SU-DHL-6 (cell line): Measurements from ENCODE around the gene MAN2A2.

ENCODE experiments used
- H2AFZ ChIP-seq: fragments of 200-600 bp; sonication (generic); 2 replicates; pipeline ENCODE4 v1.6.1; 2014; ENCODE audit warnings: low read depth, mild to moderate bottlenecking, moderate library complexity, mixed read lengths, antibody characterized with exemption, low read length; ENCODE audit not compliant: severe bottlenecking
- H3F3A ChIP-seq: fragments of 200-600 bp; shearing (Covaris generic); 2 replicates; pipeline ENCODE4 v1.6.0; 2016; ENCODE audit warnings: antibody characterized with exemption, mild to moderate bottlenecking; ENCODE audit not compliant: insufficient read depth
- H3K27ac ChIP-seq: fragments of 200-600 bp; sonication (generic); 2 replicates; pipeline ENCODE4 v1.5.1; 2016; ENCODE audit warnings: low read depth, mild to moderate bottlenecking, low read length, moderate library complexity, mixed read lengths
- H3K27me3 ChIP-seq: fragments of 200-600 bp; sonication (generic), shearing (Covaris generic); 2 replicates; pipeline ENCODE4 v1.6.0; 2014; ENCODE audit warnings: mild to moderate bottlenecking, low read length
- H3K36me3 ChIP-seq: fragments of 200-600 bp; sonication (generic); 2 replicates; pipeline ENCODE4 v1.6.1; 2014; ENCODE audit warnings: mild to moderate bottlenecking, low read length, mixed read lengths
- H3K4me2 ChIP-seq: fragments of 300-600, 200-600 bp; shearing (Covaris generic), sonication (generic); 2 replicates; pipeline ENCODE4 v1.6.0; 2014; ENCODE audit warnings: low read length, low read depth, mild to moderate bottlenecking; ENCODE audit not compliant: poor library complexity, severe bottlenecking
- H3K4me3 ChIP-seq: fragments of 200-600 bp; sonication (generic); 2 replicates; pipeline ENCODE4 v1.5.1; 2014; ENCODE audit warnings: antibody characterized with exemption, low read length, mild to moderate bottlenecking, mixed read lengths; ENCODE audit not compliant: insufficient read depth, poor library complexity, severe bottlenecking
- H3K79me2 ChIP-seq: fragments of 200-600 bp; sonication (generic); 2 replicates; pipeline ENCODE4 v1.6.1; 2014; ENCODE audit warnings: mild to moderate bottlenecking, low read length, moderate library complexity; ENCODE audit not compliant: insufficient read depth
- H3K9ac ChIP-seq: fragments of 200-600 bp; sonication (generic); 2 replicates; pipeline ENCODE4 v1.7.0; 2014; ENCODE audit warnings: mild to moderate bottlenecking, low read length
- H3K9me2 ChIP-seq: fragments of 200-600 bp; sonication (generic); replicated peaks from 2 replicates; pipeline ENCODE4 v1.6.1; 2014; ENCODE audit warnings: low read length; ENCODE audit not compliant: insufficient read depth
- H3K9me3 ChIP-seq: fragments of 200-600 bp; sonication (generic); 2 replicates; pipeline ENCODE4 v1.6.1; 2014; ENCODE audit warnings: low read length, mixed read lengths; ENCODE audit not compliant: insufficient read depth
- H4K20me1 ChIP-seq: fragments of 200-600 bp; sonication (generic); 2 replicates; pipeline ENCODE4 v1.6.1; 2014; ENCODE audit warnings: low read depth, mild to moderate bottlenecking, antibody characterized with exemption, low read length, moderate library complexity, mixed read lengths
- EZH2phosphoT487 ChIP-seq: fragments of 200-600 bp; sonication (generic), shearing (Covaris generic); conservative IDR thresholded peaks from 2 replicates; pipeline ENCODE4 v1.6.1; 2018; ENCODE audit warnings: mild to moderate bottlenecking, antibody characterized with exemption, low read length, moderate library complexity, mixed read lengths
- TF ChIP-seq, protein P1 (sequence below): fragments of 200-600 bp; sonication (generic); IDR thresholded peaks from one replicate; pipeline ENCODE4 v1.5.1; 2017; ENCODE audit warnings: antibody characterized with exemption, mild to moderate bottlenecking, low read length, moderate library complexity; ENCODE audit not compliant: insufficient read depth, poor library complexity, severe bottlenecking

MAN2A2 gene

DNA sequence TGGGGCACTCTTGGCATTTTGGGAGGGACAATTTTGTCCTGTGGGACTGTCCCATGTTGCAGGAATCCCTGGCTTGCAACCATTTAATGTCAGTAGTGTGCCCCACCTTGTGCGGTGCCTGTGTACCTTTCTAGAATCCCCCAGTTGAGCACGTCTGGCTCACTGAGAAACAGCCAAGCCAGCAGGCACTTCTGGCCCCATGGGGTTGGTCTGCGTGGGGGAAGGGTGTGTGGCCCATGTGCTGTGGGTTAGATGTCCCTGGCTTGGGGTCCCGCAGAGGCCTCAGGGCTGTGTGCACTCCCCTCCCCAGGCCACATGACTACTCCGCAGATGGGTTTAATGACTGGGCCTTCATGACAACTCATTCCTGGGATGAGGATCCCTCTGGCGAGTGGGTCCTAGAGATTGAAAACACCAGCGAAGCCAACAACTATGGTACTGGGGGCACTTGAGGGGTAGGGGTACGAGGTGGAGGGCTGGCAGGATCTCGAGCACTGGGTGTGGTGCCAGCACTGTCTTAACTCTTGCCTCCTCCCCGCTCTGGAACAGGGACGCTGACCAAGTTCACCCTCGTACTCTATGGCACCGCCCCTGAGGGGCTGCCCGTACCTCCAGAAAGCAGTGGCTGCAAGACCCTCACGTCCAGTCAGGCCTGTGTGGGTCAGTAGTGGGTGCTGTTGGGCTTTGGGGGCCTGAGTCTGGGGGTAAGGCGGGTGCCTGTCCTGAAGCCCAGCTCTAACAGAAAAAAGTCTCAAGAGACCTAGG lies 22.5 kb upstream of the MAN2A2 start:
- no peak overlapping the region for H3K9ac ChIP-seq
- H3K79me2 ChIP-seq = no peaks in the 10 kb centered on the region
- no peak overlapping the region for H3K27ac ChIP-seq
- no peaks in the 10 kb centered on the region for H3K36me3 ChIP-seq
- no peaks in the 10 kb centered on the region for H3K9me2 ChIP-seq
- no peak overlapping the region for H3K4me2 ChIP-seq
- TF ChIP-seq EZH2phosphoT487 = no peak
- TF ChIP-seq, protein P1, sequence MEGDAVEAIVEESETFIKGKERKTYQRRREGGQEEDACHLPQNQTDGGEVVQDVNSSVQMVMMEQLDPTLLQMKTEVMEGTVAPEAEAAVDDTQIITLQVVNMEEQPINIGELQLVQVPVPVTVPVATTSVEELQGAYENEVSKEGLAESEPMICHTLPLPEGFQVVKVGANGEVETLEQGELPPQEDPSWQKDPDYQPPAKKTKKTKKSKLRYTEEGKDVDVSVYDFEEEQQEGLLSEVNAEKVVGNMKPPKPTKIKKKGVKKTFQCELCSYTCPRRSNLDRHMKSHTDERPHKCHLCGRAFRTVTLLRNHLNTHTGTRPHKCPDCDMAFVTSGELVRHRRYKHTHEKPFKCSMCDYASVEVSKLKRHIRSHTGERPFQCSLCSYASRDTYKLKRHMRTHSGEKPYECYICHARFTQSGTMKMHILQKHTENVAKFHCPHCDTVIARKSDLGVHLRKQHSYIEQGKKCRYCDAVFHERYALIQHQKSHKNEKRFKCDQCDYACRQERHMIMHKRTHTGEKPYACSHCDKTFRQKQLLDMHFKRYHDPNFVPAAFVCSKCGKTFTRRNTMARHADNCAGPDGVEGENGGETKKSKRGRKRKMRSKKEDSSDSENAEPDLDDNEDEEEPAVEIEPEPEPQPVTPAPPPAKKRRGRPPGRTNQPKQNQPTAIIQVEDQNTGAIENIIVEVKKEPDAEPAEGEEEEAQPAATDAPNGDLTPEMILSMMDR = no peak
- no peaks in the 10 kb centered on the region for H4K20me1 ChIP-seq
- H3F3A ChIP-seq = no peaks in the 10 kb centered on the region
- no peaks in the 10 kb centered on the region for H3K9me3 ChIP-seq
- H3K4me3 ChIP-seq = no peak overlapping the region
- H3K27me3 ChIP-seq = no peaks in the 10 kb centered on the region
- H2AFZ ChIP-seq = no peak overlapping the region

DNA sequence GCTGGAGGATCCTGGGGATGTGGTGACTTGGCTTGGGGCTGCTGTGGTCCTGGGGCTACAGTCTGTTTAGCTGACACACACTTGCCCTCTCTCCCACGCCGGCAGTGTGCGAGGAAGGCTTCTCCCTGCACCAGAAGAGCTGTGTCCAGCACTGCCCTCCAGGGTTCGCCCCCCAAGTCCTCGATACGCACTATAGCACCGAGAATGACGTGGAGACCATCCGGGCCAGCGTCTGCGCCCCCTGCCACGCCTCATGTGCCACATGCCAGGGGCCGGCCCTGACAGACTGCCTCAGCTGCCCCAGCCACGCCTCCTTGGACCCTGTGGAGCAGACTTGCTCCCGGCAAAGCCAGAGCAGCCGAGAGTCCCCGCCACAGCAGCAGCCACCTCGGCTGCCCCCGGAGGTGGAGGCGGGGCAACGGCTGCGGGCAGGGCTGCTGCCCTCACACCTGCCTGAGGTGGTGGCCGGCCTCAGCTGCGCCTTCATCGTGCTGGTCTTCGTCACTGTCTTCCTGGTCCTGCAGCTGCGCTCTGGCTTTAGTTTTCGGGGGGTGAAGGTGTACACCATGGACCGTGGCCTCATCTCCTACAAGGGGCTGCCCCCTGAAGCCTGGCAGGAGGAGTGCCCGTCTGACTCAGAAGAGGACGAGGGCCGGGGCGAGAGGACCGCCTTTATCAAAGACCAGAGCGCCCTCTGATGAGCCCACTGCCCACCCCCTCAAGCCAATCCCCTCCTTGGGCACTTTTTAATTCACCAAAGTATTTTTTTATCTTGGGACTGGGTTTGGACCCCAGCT lies 21.7 kb upstream of the MAN2A2 start:
- Histone ChIP-seq H3K9ac (no peak overlapping the region), H3K4me2 (no peak overlapping the region), H3K9me2 (no peaks in the 10 kb centered on the region), H2AFZ (no peak overlapping the region), H3K4me3 (no peak overlapping the region), H3F3A (no peaks in the 10 kb centered on the region), H3K9me3 (no peaks in the 10 kb centered on the region), H3K36me3 (no peaks in the 10 kb centered on the region), H4K20me1 (no peaks in the 10 kb centered on the region), H3K27me3 (no peaks in the 10 kb centered on the region), H3K79me2 (no peaks in the 10 kb centered on the region), H3K27ac (no peak overlapping the region)
- TF ChIP-seq EZH2phosphoT487 = no peak
- TF ChIP-seq, protein P1 = no peak

DNA sequence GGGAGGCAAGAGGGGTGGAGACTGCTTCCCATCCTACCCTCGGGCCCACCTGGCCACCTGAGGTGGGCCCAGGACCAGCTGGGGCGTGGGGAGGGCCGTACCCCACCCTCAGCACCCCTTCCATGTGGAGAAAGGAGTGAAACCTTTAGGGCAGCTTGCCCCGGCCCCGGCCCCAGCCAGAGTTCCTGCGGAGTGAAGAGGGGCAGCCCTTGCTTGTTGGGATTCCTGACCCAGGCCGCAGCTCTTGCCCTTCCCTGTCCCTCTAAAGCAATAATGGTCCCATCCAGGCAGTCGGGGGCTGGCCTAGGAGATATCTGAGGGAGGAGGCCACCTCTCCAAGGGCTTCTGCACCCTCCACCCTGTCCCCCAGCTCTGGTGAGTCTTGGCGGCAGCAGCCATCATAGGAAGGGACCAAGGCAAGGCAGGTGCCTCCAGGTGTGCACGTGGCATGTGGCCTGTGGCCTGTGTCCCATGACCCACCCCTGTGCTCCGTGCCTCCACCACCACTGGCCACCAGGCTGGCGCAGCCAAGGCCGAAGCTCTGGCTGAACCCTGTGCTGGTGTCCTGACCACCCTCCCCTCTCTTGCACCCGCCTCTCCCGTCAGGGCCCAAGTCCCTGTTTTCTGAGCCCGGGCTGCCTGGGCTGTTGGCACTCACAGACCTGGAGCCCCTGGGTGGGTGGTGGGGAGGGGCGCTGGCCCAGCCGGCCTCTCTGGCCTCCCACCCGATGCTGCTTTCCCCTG lies 21.0 kb upstream of the MAN2A2 start:
- Histone ChIP-seq H3K27me3 (no peaks in the 10 kb centered on the region), H3K79me2 (no peaks in the 10 kb centered on the region), H3K9me3 (no peaks in the 10 kb centered on the region), H4K20me1 (no peaks in the 10 kb centered on the region), H3K9me2 (no peaks in the 10 kb centered on the region), H3K36me3 (no peaks in the 10 kb centered on the region), H3K4me3 (no peak overlapping the region), H2AFZ (no peak overlapping the region), H3K27ac (no peak overlapping the region), H3K9ac (no peak overlapping the region), H3F3A (no peaks in the 10 kb centered on the region), H3K4me2 (no peak overlapping the region)
- no peak for TF ChIP-seq EZH2phosphoT487
- TF ChIP-seq, protein P1 = no peak
